Ovary (tissue), 9 donors: Measurements from ENCODE around the gene SIRT6. TPM values are rescaled to one million over a fixed set of nuclear protein-coding genes. Genes with fewer than 3 reads are reported as not detected.
A peak's percentile ranks its signal among the peaks of the same experiment; 100 is the strongest.
"Not testable (repeated sequence)": the region's sequence is repeated elsewhere in the genome, so short reads cannot be mapped to it uniquely, and the experiment has no call there.

ENCODE experiments used
- DNase-seq, 5 donors: peaks; one replicate each; pipeline ENCODE4 v3.0.0-alpha.2; 2019 to 2020
- H3K27ac ChIP-seq, 2 donors: fragments of 200-600 bp; one replicate each; pipeline versions ENCODE4 v1.5.1 to v1.8.0; 2019 to 2022
- H3K27me3 ChIP-seq: fragments of 200-600 bp; one replicate; pipeline ENCODE4 v1.8.0; 2022
- H3K36me3 ChIP-seq: fragments of 200-600 bp; sonication (generic); one replicate; pipeline ENCODE4 v1.5.1; 2019
- H3K4me1 ChIP-seq: one replicate; pipeline ENCODE4 v1.8.1; 2013; ENCODE audit warnings: mild to moderate bottlenecking, moderate library complexity; ENCODE audit not compliant: insufficient read depth
- H3K4me3 ChIP-seq: fragments of 200-600 bp; sonication (generic); one replicate; pipeline ENCODE4 v1.5.1; 2017
- H3K9me3 ChIP-seq, 2 donors: fragments of 200-600 bp in 1 of 2; sonication (generic) in 1 of 2; one replicate each; pipeline versions ENCODE4 v1.5.1 to v1.8.1; 2013 to 2019; ENCODE audit warnings: mild to moderate bottlenecking in 1 of 2, moderate library complexity in 1 of 2
- EP300 ChIP-seq: sonication (generic); formaldehyde crosslinking; IDR thresholded peaks from one replicate; pipeline ENCODE4 v1.6.1; 2017; ENCODE audit warnings: antibody characterized with exemption
- POLR2A ChIP-seq: fragments of 450-650 bp; IDR thresholded peaks from one replicate; pipeline ENCODE4 v1.6.1; 2017; ENCODE audit warnings: antibody characterized with exemption, mild to moderate bottlenecking, moderate library complexity
- WGBS, 3 donors: extraction: QIAGEN DNeasy Blood & Tissue Kit in 1 of 3; methylation state at CpG; one replicate each; pipeline versions ENCODE4 v1.1.5 to v1.1.7; 2013 to 2017; 5-methylcytosine and 5-hydroxymethylcytosine counted together
- intact Hi-C, 4 donors: fragments of 100-400 bp; cut with DNase I; formaldehyde crosslinking; loops; one replicate each; pipeline versions ENCODE4 v1.11.0 to v1.15.1; 2022 to 2023
- polyA plus RNA-seq, 2 donors: library from polyadenylated mRNA; stranded (reverse); fragments of 200-250 nt in 1 of 2; fragments of 350-450 nt in 1 of 2; fragmentation: Illumina TruSeq in 1 of 2; extraction: RNeasy Lipid Tissue Mini Kit (QIAGEN cat#74804) in 1 of 2; gene quantifications; one replicate each; pipeline ENCODE4 v1.2.3, GENCODE V29; 2013 to 2014
- total RNA-seq, 7 donors: library from RNA; depleted of rRNA in 2 of 7; stranded (reverse); fragments of >200 nt in 2 of 7; fragmentation: NEBNext Ultra II Directional in 3 of 7; extraction: Animal tissue kit (Norgen Biotek cat#: 25700) in 3 of 7; gene quantifications; one replicate each; pipeline versions ENCODE4 v1.1.0 to v1.2.4, GENCODE V29; 2016 to 2023
- TF ChIP-seq, protein P1 (sequence below), 3 donors: fragments of 450-650 bp in 2 of 3; fragments of 200-600 bp in 1 of 3; IDR thresholded peaks; one replicate each; pipeline versions ENCODE4 v1.5.1 to v1.8.0; 2016 to 2022; ENCODE audit warnings: antibody characterized with exemption in 3 of 3, mild to moderate bottlenecking in 1 of 3
- donor health status: DM: no; HTN: no; CAD: no; lungs with moderate emphysema.
- donor health status: DM: no; HTN: no; CAD: no.
- donor health status: Bipolar disorder and iron deficiency.
- donor health status: DM: yes; HTN: yes; CAD: no.
- donor health status: DM: no; HTN: no; CAD: no.
- donor health status: DM: yes; HTN: yes; CAD: no.

SIRT6 gene
- total and polyA plus RNA-seq, 9 donors: 0.32 to 19.9 (median 16.5) TPM

DNA sequence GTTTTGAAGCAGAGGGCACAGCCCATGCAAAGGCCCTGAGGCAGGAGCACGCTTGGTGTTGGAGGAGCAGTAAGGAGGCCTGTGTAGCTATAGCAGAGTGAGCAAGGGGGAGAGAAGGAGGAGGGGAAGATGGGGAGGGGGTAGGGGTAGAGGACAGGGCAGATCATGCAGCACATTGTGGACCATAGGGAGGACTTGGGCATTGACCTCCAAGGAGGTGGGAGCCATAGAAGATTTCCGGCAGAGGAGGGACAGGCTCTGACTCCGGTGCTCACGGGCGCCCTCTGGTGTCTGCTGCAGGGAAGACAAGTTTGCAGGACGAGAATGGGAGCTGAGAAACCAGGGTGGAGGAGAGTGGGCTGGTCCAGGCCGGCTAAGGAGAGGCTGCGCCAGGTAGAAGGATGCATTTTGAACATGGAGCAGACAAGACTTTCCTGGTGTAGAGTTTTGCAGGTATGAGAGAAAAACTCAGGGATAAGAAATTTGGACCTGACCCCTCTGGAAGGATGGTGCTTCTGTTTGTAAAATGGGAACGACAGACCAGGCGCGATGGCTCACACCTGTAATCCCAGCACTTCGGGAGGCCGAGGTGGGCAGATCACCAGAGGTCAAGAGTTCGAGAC lies 42.6 kb downstream of the SIRT6 start:
- DNase-seq: peak; percentile 47 to 80 (median 70)
- 24 to 34% (median 26%) methylated on average over 14 of the region's 14 CpGs for WGBS, 3 donors
- Histone ChIP-seq H3K9me3 (no peaks in the 10 kb centered on the region), H3K4me3 (no peak overlapping the region), H3K36me3 (no peaks in the 10 kb centered on the region), H3K27ac (no peak overlapping the region), H3K4me1 (no peaks in the 10 kb centered on the region), H3K27me3 (no peaks in the 10 kb centered on the region)
- intact Hi-C loops: loop anchor here in 1 of 4 donors (5.0 kb wide), 1 partner anchor 152 kb away; the partner anchor contains the start of gene EEF2
- TF ChIP-seq EP300: no peak
- no peak for TF ChIP-seq POLR2A
- TF ChIP-seq, protein P1, sequence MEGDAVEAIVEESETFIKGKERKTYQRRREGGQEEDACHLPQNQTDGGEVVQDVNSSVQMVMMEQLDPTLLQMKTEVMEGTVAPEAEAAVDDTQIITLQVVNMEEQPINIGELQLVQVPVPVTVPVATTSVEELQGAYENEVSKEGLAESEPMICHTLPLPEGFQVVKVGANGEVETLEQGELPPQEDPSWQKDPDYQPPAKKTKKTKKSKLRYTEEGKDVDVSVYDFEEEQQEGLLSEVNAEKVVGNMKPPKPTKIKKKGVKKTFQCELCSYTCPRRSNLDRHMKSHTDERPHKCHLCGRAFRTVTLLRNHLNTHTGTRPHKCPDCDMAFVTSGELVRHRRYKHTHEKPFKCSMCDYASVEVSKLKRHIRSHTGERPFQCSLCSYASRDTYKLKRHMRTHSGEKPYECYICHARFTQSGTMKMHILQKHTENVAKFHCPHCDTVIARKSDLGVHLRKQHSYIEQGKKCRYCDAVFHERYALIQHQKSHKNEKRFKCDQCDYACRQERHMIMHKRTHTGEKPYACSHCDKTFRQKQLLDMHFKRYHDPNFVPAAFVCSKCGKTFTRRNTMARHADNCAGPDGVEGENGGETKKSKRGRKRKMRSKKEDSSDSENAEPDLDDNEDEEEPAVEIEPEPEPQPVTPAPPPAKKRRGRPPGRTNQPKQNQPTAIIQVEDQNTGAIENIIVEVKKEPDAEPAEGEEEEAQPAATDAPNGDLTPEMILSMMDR (IDR thresholded peaks at IDR 0.05): peak in 2 of 3 donors; percentile 39 to 50

DNA sequence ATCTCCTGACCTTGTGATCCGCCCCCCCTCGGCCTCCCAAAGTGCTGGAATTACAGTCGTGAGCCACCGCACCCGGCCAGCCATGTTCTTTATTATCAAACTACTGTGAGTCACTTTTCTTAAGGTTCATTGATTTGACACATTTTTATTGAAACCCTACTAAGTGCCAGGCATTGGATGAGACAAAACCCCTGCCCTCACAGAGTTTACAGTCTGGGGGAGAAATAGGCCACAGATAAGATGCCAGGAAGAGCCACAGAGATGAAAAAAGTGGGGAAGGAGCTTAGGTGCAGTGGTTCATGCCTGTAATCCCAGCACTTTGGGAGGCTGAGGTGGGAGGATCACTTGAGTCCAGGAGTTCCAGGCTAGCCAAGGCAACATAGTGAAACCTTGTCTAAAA lies 43.9 kb downstream of the SIRT6 start:
- no peak overlapping the region for H3K27ac ChIP-seq
- H3K9me3 ChIP-seq: no peaks in the 10 kb centered on the region
- WGBS, 3 donors: 48 to 74% (median 63%) methylated on average over 5 of the region's 5 CpGs
- DNase-seq: no peak
- no peaks in the 10 kb centered on the region for H3K36me3 ChIP-seq
- no peaks in the 10 kb centered on the region for H3K4me1 ChIP-seq
- TF ChIP-seq, protein P1 (IDR thresholded peaks at IDR 0.05): no peak
- no peak for TF ChIP-seq EP300
- TF ChIP-seq POLR2A: no peak
- intact Hi-C loops: no loop called here
- H3K27me3 ChIP-seq: no peaks in the 10 kb centered on the region
- no peak overlapping the region for H3K4me3 ChIP-seq

DNA sequence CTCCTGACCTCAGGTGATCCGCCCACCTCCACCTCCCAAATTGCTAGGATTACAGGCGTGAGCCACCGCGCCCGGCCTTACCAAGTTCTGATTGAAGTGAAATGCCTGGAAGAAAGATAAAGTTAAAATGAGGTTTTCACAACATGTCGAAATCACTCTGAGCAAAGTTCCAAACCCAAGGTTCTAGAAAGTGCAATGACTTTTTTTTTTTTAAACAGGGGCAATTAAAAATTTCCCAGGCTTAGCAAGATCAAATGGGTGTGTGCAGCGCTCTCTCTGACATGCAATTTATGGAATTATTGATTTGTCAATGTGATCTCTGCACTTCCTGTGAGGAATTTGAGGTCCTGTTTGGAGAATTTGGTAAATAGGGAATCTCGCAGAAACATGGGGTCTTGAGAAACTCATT lies 45.7 kb downstream of the SIRT6 start:
- no peaks in the 10 kb centered on the region for H3K36me3 ChIP-seq
- no peak for TF ChIP-seq EP300
- TF ChIP-seq POLR2A: no peak
- TF ChIP-seq, protein P1 (IDR thresholded peaks at IDR 0.05): no peak
- intact Hi-C loops: no loop called here
- WGBS, 3 donors: 84 to 86% (median 86%) methylated on average over 8 of the region's 8 CpGs
- no peaks in the 10 kb centered on the region for H3K27me3 ChIP-seq
- DNase-seq: no peak
- H3K4me3 ChIP-seq: no peak overlapping the region
- H3K9me3 ChIP-seq: no peaks in the 10 kb centered on the region
- H3K27ac ChIP-seq: no peak overlapping the region
- H3K4me1 ChIP-seq: no peaks in the 10 kb centered on the region

DNA sequence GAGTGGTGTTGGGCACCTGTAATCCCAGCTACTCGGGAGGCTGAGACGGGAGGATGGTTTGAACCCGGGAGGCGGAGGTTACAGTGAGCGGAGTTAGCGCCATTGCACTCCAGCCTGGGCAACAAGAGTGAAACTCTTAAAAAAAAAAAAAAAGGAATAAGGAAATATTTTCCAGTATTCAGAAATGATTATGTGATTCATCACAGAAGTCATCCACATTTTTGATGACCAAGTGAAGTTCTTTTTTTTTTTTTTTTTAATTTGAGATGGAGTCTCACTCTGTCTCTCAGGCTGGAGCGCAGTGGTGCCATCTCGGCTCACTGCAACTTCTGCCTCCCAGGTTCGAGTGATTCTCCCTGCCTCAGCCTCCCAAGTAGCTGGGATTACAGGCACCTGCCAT lies 47.0 kb downstream of the SIRT6 start:
- WGBS, 3 donors: 83 to 89% (median 87%) methylated on average over 9 of the region's 9 CpGs
- H3K27ac ChIP-seq, H3K9me3 ChIP-seq, DNase-seq, H3K4me3 ChIP-seq, intact Hi-C loops, H3K4me1 ChIP-seq, H3K27me3 ChIP-seq, H3K36me3 ChIP-seq: not testable (repeated sequence)

DNA sequence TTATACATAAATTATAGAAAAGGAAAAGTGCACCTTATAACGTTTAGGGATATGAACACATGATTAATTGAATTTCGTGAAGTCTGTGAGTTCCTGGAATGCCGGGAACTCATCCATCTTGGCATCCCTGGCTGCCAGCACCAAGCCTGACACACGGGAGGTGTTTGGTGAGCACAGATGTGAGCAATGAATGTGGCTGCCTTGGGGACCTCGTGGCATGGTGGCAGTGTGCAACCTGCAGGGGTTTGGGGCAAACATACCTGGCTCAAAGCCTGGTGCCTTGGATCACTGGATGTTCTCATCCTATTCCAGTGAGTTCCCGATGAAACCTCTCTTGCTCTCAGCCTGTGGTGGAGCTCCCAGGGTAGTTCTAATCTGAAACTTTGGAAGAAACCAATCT lies 48.0 kb downstream of the SIRT6 start:
- intact Hi-C loops: no loop called here
- no peaks in the 10 kb centered on the region for H3K9me3 ChIP-seq
- no peak overlapping the region for H3K4me3 ChIP-seq
- H3K4me1 ChIP-seq: no peaks in the 10 kb centered on the region
- WGBS, 3 donors: 16 to 18% (median 17%) methylated on average over 6 of the region's 6 CpGs
- DNase-seq: no peak
- H3K36me3 ChIP-seq: no peaks in the 10 kb centered on the region
- TF ChIP-seq, protein P1 (IDR thresholded peaks at IDR 0.05): no peak
- TF ChIP-seq POLR2A: no peak
- no peak for TF ChIP-seq EP300
- H3K27ac ChIP-seq: no peak overlapping the region
- H3K27me3 ChIP-seq: no peaks in the 10 kb centered on the region
